Smooth muscle cell (in vitro differentiated cells): ENCODE measurements around the gene SEC14L1. TPM values are rescaled to one million over a fixed set of nuclear protein-coding genes. Genes with fewer than 3 reads are reported as not detected.

Source experiments
- DNase-seq: peaks from one replicate; lab custom pipeline; 2025; ENCODE audit not compliant: unreplicated experiment; lab: John Stamatoyannopoulos, UW
- H2AFZ ChIP-seq: fragments of 200-600 bp; sonication (generic); 2 replicates; pipeline ENCODE4 v1.6.0; 2016; ENCODE audit warnings: antibody characterized with exemption, low read depth, mild to moderate bottlenecking
- H3F3A ChIP-seq: fragments of 200-600 bp; sonication (generic); 2 replicates; pipeline ENCODE4 v1.6.0; 2017; ENCODE audit warnings: antibody characterized with exemption, low read depth
- H3K27ac ChIP-seq: fragments of 200-600 bp; sonication (generic); 2 replicates; pipeline ENCODE4 v1.5.1; 2016; ENCODE audit warnings: low read depth, mild to moderate bottlenecking
- H3K27me3 ChIP-seq: fragments of 200-600 bp; sonication (generic); 2 replicates; pipeline ENCODE4 v1.6.1; 2016; ENCODE audit warnings: low read depth, mild to moderate bottlenecking
- H3K36me3 ChIP-seq: fragments of 200-600 bp; sonication (generic); 2 replicates; pipeline ENCODE4 v1.5.1; 2016; ENCODE audit warnings: low read depth
- H3K4me1 ChIP-seq: fragments of 200-600 bp; sonication (generic); 2 replicates; pipeline ENCODE4 v1.5.1; 2016; ENCODE audit warnings: low read depth
- H3K4me2 ChIP-seq: fragments of 200-600 bp; sonication (generic); 2 replicates; pipeline ENCODE4 v1.6.0; 2016; ENCODE audit warnings: mild to moderate bottlenecking
- H3K4me3 ChIP-seq: fragments of 200-600 bp; sonication (generic); 2 replicates; pipeline ENCODE4 v1.5.1; 2016; ENCODE audit warnings: mild to moderate bottlenecking
- H3K79me2 ChIP-seq: fragments of 200-600 bp; sonication (generic); 2 replicates; pipeline ENCODE4 v1.6.0; 2016; ENCODE audit warnings: low read depth, mild to moderate bottlenecking
- H3K9ac ChIP-seq: fragments of 200-600 bp; sonication (generic); 2 replicates; pipeline ENCODE4 v1.6.0; 2016; ENCODE audit warnings: low read depth
- H3K9me3 ChIP-seq: fragments of 200-600 bp; sonication (generic); replicated peaks from 2 replicates; pipeline ENCODE4 v1.5.1; 2016; ENCODE audit warnings: low read depth
- H4K20me1 ChIP-seq: fragments of 200-600 bp; sonication (generic); 2 replicates; pipeline ENCODE4 v1.6.0; 2016; ENCODE audit warnings: low read depth
- CTCF ChIP-seq: fragments of 200-600 bp; sonication (generic); IDR thresholded peaks from 2 replicates; pipeline ENCODE4 v1.5.1; 2017; ENCODE audit warnings: borderline replicate concordance, mild to moderate bottlenecking, antibody characterized with exemption; ENCODE audit not compliant: insufficient read depth, poor library complexity, severe bottlenecking
- WGBS: methylation state at CpG from one replicate; pipeline ENCODE4 v1.1.7; 2016; ENCODE audit warnings: low lambda C conversion rate; 5-methylcytosine and 5-hydroxymethylcytosine counted together
- polyA plus RNA-seq: library from polyadenylated mRNA; unstranded; fragments of >200 nt; fragmentation: Nextera tagmentation; extraction: Ambion mirVana; gene quantifications from 2 replicates; pipeline ENCODE4 v1.2.1, GENCODE V29; 2016
- total RNA-seq: library from RNA; depleted of rRNA; stranded (reverse); fragments of >200 nt; gene quantifications from 2 replicates; pipeline ENCODE4 v1.2.3, GENCODE V29; 2014

SEC14L1 gene
- total and polyA plus RNA-seq, 2 experiments from 2014 or later = 25.1 to 25.8 TPM

DNA sequence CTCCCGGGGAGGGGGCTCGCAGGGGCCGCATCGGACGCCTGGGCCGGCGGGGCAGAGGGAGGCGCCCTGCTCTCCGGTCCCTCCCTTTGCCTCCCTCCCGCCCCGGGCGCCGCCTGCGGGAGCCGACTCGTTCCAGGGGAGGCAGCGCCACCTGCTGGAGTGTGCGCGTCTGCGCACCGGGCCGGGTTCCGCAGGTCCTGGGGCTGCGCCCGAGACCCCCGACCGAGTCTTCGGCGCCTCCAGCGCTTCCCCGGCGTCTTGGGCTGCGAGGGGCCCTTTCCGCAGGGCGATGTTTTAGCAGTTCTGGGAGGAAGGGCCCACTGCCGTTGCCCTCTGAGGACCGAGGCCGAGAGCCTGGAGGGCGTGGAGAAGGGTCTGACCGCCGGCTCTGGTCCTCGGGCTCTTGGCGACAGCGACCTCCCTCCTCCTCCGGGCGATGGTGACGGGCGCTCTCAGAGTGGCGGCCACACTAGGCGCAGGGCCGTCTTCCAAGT, 106.3 kb downstream of the SEC14L1 start:
- no peaks in the 10 kb centered on the region for H3K36me3 ChIP-seq
- H3K27ac ChIP-seq = no peak overlapping the region
- peak overlapping the region; percentile 92 for H3K4me2 ChIP-seq
- H3K27me3 ChIP-seq = no peaks in the 10 kb centered on the region
- TF ChIP-seq CTCF = peak; percentile 99
- WGBS = 1% methylated on average over 46 of the region's 51 CpGs
- H2AFZ ChIP-seq = peak overlapping the region; percentile 97
- no peaks in the 10 kb centered on the region for H3K79me2 ChIP-seq
- no peaks in the 10 kb centered on the region for H3K4me1 ChIP-seq
- H3K4me3 ChIP-seq = peak overlapping the region; percentile 61
- peak; percentile 57 for DNase-seq
- no peaks in the 10 kb centered on the region for H3K9me3 ChIP-seq
- peak overlapping the region; percentile 66 for H3K9ac ChIP-seq
- no peaks in the 10 kb centered on the region for H4K20me1 ChIP-seq
- H3F3A ChIP-seq = no peaks in the 10 kb centered on the region

GRCh38 chr17:77247609-77248008, 106.8 kb downstream of the SEC14L1 start:
- no peak for TF ChIP-seq CTCF
- Histone ChIP-seq H3K79me2 (no peaks in the 10 kb centered on the region), H3K9ac (peak overlapping the region; percentile 66), H3K4me3 (peak overlapping the region; percentile 61), H4K20me1 (no peaks in the 10 kb centered on the region), H3K36me3 (no peaks in the 10 kb centered on the region), H3F3A (no peaks in the 10 kb centered on the region), H3K27ac (no peak overlapping the region), H3K4me2 (peak overlapping the region; percentile 92), H3K27me3 (no peaks in the 10 kb centered on the region), H3K9me3 (no peaks in the 10 kb centered on the region), H3K4me1 (no peaks in the 10 kb centered on the region), H2AFZ (peak overlapping the region; percentile 97)
- DNase-seq = no peak
- 72% methylated on average over 8 of the region's 8 CpGs for WGBS

DNA sequence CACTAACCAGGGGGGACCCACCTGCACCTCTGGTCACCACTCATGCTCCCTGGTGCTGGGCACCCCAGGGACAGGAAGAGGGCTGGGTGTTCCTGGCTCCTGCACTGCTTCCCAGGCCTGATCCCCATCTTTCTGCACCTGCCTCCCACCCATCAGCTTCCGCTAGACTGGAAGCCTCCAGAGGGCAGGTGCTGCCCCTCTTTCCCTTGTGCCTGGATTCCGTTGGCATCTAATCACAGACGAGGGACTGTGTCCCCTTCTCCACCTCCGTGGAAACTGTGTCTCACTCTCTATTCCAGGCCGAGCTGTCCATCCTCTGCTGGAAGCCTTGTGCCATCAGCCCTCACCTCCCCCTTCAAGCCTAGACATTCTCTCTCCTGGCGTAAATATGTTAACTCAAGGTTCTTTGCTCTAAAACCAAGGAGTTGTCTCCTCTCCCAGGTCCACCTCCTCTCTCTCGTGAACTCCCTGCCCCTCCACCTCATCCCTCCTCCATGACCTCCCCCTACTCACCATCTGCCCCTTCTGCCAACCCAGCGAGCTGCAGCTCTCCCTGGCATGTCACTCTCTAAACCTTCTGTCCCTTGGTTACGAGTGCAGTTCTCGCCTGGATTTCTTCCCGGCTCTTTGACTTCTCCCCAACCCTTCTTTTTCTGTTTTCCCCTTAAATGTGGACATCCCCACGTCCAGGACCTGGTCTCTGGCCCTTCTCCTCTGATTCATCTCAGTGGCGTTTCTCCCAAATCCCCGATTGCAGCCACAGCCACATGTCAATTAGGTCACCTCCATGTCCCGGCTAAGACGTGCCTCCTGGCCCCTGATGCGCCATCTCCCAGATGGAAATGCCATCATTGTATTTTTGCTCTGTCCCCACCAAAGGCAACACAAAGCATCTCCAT, 107.7 kb downstream of the SEC14L1 start:
- Histone ChIP-seq H3K27me3 (no peaks in the 10 kb centered on the region), H3F3A (peaks cover 2% of the 10 kb centered on the region), H3K27ac (no peak overlapping the region), H3K9ac (no peak overlapping the region), H2AFZ (no peak overlapping the region), H3K36me3 (no peaks in the 10 kb centered on the region), H3K79me2 (no peaks in the 10 kb centered on the region), H3K4me2 (no peak overlapping the region), H4K20me1 (no peaks in the 10 kb centered on the region), H3K9me3 (no peaks in the 10 kb centered on the region), H3K4me3 (no peak overlapping the region), H3K4me1 (peaks cover 1% of the 10 kb centered on the region)
- TF ChIP-seq CTCF = no peak
- no peak for DNase-seq
- 68% methylated on average over 17 of the region's 17 CpGs for WGBS
